Stimulated activated CD8-positive, alpha-beta memory T cell treated with anti-CD3 and anti-CD28 coated beads, Interleukin-12 subunit alpha, Interleukin-12 subunit beta, amount 100 ng/mL, for 24 hours (primary cell): ENCODE data around the gene MYH3.

Experiments used
- DNase-seq: peaks from one replicate; pipeline ENCODE4 v3.0.0-alpha.2; 2020; ENCODE audit errors: extremely low read depth

The MYH3 gene

GRCh38 chr17:10613775-10614513 lies 43.2 kb downstream of the MYH3 start:
- no peak for DNase-seq

GRCh38 chr17:10612957-10613744 lies 44.0 kb downstream of the MYH3 start:
- no peak for DNase-seq

- no peak for DNase-seq
These were observed 46.2 kb downstream of the MYH3 start for GRCh38 chr17:10610884-10611283.

- no peak for DNase-seq
These were observed 48.9 kb downstream of the MYH3 start for GRCh38 chr17:10608244-10608643.

GRCh38 chr17:10606110-10606509 lies 51.0 kb downstream of the MYH3 start:
- no peak for DNase-seq

GRCh38 chr17:10605221-10605783 lies 51.8 kb downstream of the MYH3 start:
- DNase-seq: no peak

- DNase-seq: no peak
These were observed 52.6 kb downstream of the MYH3 start for GRCh38 chr17:10604521-10604920.

- no peak for DNase-seq
These were observed 53.2 kb downstream of the MYH3 start for GRCh38 chr17:10603931-10604330.

GRCh38 chr17:10600571-10600970 lies 56.5 kb downstream of the MYH3 start:
- DNase-seq: no peak

- DNase-seq: no peak
These were observed 58.5 kb downstream of the MYH3 start for GRCh38 chr17:10598621-10599020.

- DNase-seq: no peak
These were observed 67.5 kb downstream of the MYH3 start for GRCh38 chr17:10589553-10590145.

- no peak for DNase-seq
These were observed 71.6 kb downstream of the MYH3 start for GRCh38 chr17:10585529-10585928.

- no peak for DNase-seq
These were observed 73.3 kb downstream of the MYH3 start for GRCh38 chr17:10583834-10584233.

GRCh38 chr17:10579270-10579669 lies 77.8 kb downstream of the MYH3 start:
- no peak for DNase-seq
